Anterior cingulate cortex (tissue), 58 donors: Measurements from ENCODE around the gene CITED2.

Experiments
- DNase-seq, 58 donors: peaks; one replicate each; lab custom pipeline; 2025; lab: John Stamatoyannopoulos, UW

Gene CITED2

GRCh38 chr6:139335447-139336210 lies 38.8 kb downstream of the CITED2 start:
- DNase-seq = no peak

GRCh38 chr6:139334806-139335446 lies 39.5 kb downstream of the CITED2 start:
- peak in 2 of 58 donors; percentile 35 to 57 for DNase-seq

- no peak for DNase-seq
Observed at GRCh38 chr6:139330826-139331500, 43.5 kb downstream of the CITED2 start.

- DNase-seq = no peak
Observed at GRCh38 chr6:139330306-139330705, 44.1 kb downstream of the CITED2 start.

GRCh38 chr6:139329224-139329623 lies 45.2 kb downstream of the CITED2 start:
- no peak for DNase-seq

GRCh38 chr6:139327038-139327437 lies 47.4 kb downstream of the CITED2 start:
- no peak for DNase-seq

GRCh38 chr6:139325686-139326085 lies 48.8 kb downstream of the CITED2 start:
- DNase-seq = no peak

GRCh38 chr6:139325125-139325524 lies 49.3 kb downstream of the CITED2 start:
- no peak for DNase-seq

GRCh38 chr6:139324301-139324555 lies 50.2 kb downstream of the CITED2 start:
- no peak for DNase-seq

- peak in 23 of 58 donors; percentile 1 to 54 (median 8) for DNase-seq
Observed at GRCh38 chr6:139323511-139324300, 50.7 kb downstream of the CITED2 start.
